ENCODE results near the gene NTMT1.
A peak's percentile ranks its signal among the peaks of the same experiment; 100 is the strongest.
"Not testable (repeated sequence)": the region's sequence is repeated elsewhere in the genome, so short reads cannot be mapped to it uniquely, and the experiment has no call there.

The NTMT1 gene

DNA sequence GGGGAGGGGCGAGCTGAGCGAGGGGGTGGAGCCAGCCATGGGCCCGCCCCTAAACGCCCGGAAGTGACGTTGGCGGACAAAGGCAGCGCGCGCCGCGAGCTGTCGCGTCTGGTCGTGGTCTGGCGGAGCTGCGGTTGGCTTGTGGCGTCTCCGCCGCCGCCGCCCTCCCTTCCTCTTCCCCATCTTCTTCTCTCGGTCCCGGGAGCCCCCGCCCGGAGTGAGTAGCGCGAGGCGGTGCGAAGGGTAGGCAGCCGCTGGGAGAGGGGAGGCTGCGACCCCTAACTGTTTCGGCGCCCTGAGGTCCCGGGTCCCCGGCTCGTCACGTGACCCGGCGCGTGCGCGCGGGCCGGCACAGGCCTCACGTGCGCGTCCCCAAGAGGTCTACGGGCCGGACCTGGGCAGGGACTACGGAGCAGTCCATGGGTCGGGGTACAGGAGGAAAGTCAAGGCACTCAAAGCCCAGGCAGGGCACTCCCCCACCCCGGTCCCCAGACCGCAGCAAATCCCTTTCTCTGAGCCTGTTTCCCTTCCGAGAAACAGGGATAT, at the start of gene NTMT1:
TSS of gene NTMT1 (plus strand) at position 85 of the 546 bp plus-strand sequence. CDS start 6,541 bp downstream, outside the sequence.
- DNase-seq (ENCODE audit: low read depth): peak; percentile 80

- DNase-seq (ENCODE audit: low read depth): peak; percentile 94
Measured at GRCh38 chr9:129576546-129577543, 49.1 kb upstream of the NTMT1 start.

DNA sequence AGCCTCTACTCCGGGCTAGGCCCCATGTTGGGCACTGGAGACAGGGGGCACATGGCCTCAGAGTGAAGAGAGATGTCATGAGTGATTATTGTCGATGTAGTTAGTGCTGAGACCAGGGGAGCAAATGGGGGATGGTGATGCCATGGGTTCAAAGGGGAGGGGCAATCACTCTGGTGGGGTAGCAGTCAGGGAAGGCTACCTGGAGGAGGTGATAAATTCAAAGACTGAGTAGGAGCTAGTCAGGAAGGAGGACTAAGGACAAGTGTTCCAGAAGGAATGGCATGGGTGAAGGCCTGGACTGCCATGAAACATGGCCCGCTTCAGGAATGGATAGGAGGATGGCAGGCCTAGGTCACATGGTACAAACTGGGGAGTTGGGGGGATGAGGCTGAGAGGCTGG, 46.7 kb upstream of the NTMT1 start:
- no peak for DNase-seq (ENCODE audit: low read depth)

- no peak for DNase-seq (ENCODE audit: low read depth)
Measured at GRCh38 chr9:129580211-129580915, 45.6 kb upstream of the NTMT1 start.

GRCh38 chr9:129581505-129582189, 44.3 kb upstream of the NTMT1 start:
- no peak for DNase-seq (ENCODE audit: low read depth)

GRCh38 chr9:129582855-129583254, 43.1 kb upstream of the NTMT1 start:
- no peak for DNase-seq (ENCODE audit: low read depth)

- no peak for DNase-seq (ENCODE audit: low read depth)
Measured at GRCh38 chr9:129583308-129584038, 42.5 kb upstream of the NTMT1 start.

- peak; percentile 84 for DNase-seq (ENCODE audit: low read depth)
Measured at GRCh38 chr9:129584136-129584535, 41.8 kb upstream of the NTMT1 start.

- no peak for DNase-seq (ENCODE audit: low read depth)
Measured at GRCh38 chr9:129585352-129585751, 40.6 kb upstream of the NTMT1 start.

- DNase-seq (ENCODE audit: low read depth): no peak
Measured at GRCh38 chr9:129586245-129586644, 39.7 kb upstream of the NTMT1 start.

DNA sequence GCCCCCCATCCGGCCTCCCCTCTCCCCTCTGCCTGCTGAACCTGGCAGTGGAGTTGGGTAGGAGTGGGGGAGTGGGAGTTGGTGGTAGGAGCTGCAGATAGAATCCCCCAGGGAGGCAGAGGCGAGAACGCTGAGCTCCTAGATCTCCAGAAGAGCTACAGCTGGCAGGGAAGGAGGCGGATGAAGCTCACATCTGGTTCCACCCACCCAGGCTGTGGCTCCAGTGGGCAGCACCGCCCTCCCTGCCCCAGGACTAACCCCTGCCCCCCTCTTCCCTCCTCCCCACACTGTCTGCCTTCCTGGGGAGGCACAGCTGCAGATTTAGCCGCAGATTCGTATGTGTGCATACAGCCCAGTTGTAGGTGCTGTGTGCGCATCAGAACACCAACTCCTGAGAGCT, 39.3 kb upstream of the NTMT1 start:
- DNase-seq (ENCODE audit: low read depth): no peak

- peak; percentile 87 for DNase-seq (ENCODE audit: low read depth)
Measured at GRCh38 chr9:129587487-129588262, 38.3 kb upstream of the NTMT1 start.

GRCh38 chr9:129590466-129590865, 35.5 kb upstream of the NTMT1 start:
- DNase-seq (ENCODE audit: low read depth): no peak

DNA sequence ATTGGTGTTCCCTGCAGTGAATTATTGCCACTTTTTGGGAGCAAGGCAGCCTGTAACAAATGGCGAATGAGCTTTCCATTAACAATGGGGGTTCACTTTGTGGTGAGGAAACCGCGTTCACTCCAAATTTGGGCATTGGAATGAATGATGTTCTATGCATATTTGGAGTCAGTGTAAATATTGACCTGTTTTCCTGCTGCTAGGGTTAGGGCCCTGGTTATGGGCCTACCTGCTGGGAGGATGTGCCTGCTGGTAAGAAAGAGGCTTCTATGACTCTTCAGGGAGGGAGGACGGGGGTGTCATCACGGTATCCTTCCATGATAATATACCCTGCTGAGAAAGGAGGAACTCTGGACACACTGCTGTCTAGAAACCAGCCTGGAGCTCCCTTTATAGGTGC, 34.0 kb upstream of the NTMT1 start:
- no peak for DNase-seq (ENCODE audit: low read depth)

- DNase-seq (ENCODE audit: low read depth): not testable (repeated sequence)
Measured at GRCh38 chr9:129592790-129593189, 33.2 kb upstream of the NTMT1 start.

DNA sequence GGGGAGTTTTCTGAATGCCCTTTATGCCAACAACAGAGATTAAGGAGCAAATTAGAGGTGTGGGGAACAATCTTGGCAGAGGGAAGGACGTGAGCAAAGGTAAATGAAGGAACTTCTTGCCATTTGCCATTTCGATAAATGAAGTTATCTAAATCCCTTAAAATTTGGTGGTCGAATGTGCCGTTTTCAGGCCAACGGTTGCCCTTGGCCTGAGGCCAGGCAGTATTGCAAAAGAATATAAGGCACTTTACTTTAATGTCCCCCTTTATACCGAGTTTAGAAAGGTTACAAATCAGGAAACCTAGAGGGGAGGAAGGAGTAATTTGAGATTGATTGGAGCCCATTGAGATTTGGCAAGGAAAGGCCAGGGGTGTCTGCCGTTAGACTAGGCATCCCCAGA, 31.3 kb upstream of the NTMT1 start:
- DNase-seq (ENCODE audit: low read depth): no peak

GRCh38 chr9:129595311-129595741, 30.6 kb upstream of the NTMT1 start:
- peak; percentile 33 for DNase-seq (ENCODE audit: low read depth)

- no peak for DNase-seq (ENCODE audit: low read depth)
Measured at GRCh38 chr9:129595903-129596540, 29.9 kb upstream of the NTMT1 start.

- DNase-seq (ENCODE audit: low read depth): peak; percentile 83
Measured at GRCh38 chr9:129596541-129597331, 29.2 kb upstream of the NTMT1 start.
